ENCODE results near the gene PTAFR.
"Not testable (repeated sequence)": the region's sequence is repeated elsewhere in the genome, so short reads cannot be mapped to it uniquely, and the experiment has no call there.

Gene PTAFR

DNA sequence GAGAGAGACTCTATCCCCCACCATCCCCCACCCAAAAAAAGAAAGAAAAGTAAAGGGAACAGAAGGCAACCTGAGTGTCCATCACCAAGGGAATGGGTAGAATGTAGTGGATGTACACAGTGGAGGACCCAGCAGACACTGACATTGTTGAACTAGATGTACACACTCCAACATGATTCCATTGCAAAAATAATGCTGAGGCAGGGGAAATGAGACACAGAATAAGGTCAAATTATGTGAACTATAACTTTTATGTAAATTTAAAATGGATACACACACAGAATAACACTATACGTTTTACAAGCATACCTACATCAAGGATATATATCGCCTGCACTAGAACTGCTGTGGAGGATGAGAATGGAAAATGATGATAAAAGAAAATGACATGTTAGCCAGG is 34.8 kb downstream of the PTAFR start:
- TF ChIP-seq, protein P1, sequence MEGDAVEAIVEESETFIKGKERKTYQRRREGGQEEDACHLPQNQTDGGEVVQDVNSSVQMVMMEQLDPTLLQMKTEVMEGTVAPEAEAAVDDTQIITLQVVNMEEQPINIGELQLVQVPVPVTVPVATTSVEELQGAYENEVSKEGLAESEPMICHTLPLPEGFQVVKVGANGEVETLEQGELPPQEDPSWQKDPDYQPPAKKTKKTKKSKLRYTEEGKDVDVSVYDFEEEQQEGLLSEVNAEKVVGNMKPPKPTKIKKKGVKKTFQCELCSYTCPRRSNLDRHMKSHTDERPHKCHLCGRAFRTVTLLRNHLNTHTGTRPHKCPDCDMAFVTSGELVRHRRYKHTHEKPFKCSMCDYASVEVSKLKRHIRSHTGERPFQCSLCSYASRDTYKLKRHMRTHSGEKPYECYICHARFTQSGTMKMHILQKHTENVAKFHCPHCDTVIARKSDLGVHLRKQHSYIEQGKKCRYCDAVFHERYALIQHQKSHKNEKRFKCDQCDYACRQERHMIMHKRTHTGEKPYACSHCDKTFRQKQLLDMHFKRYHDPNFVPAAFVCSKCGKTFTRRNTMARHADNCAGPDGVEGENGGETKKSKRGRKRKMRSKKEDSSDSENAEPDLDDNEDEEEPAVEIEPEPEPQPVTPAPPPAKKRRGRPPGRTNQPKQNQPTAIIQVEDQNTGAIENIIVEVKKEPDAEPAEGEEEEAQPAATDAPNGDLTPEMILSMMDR (IDR thresholded peaks at IDR 0.05; ENCODE audit: poor library complexity, severe bottlenecking): no peak
- Histone ChIP-seq H3K4me1 (ENCODE audit: insufficient read depth, poor library complexity, severe bottlenecking) (peaks cover 13% of the 10 kb centered on the region), H3K27me3 (ENCODE audit: insufficient read depth, poor library complexity, severe bottlenecking) (no peaks in the 10 kb centered on the region), H3K36me3 (ENCODE audit: low read depth) (no peaks in the 10 kb centered on the region), H3K9me3 (ENCODE audit: severe bottlenecking) (no peaks in the 10 kb centered on the region), H3K27ac (ENCODE audit: poor library complexity, severe bottlenecking) (no peak overlapping the region), H3K4me3 (ENCODE audit: severe bottlenecking) (no peak overlapping the region)
- ATAC-seq (ENCODE audit: low read depth) (no peak), DNase-seq (ENCODE audit: low spot score) (no peak)

DNA sequence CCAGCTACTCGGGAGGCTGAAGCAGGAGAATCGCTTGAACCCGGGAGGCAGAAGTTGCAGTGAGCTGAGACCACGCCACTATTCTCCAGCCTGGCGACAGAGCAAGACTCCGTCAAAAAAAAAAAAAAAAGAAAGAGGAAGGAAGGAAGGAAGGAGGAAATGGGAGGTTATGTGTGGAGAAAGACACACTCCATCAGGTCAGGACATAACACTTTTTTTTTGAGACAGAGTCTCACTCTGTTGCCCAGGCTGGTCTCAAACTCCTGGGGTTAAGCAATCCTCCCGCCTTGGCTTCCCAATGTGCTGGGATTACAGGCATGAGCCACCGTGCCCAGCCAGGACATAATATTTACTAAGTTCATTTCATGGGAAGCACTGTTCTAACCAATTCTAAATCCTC is 36.6 kb downstream of the PTAFR start:
- not testable (repeated sequence) for H3K27me3 ChIP-seq (ENCODE audit: insufficient read depth, poor library complexity, severe bottlenecking); H3K4me3 ChIP-seq (ENCODE audit: severe bottlenecking); ATAC-seq (ENCODE audit: low read depth); H3K27ac ChIP-seq (ENCODE audit: poor library complexity, severe bottlenecking); H3K36me3 ChIP-seq (ENCODE audit: low read depth); H3K9me3 ChIP-seq (ENCODE audit: severe bottlenecking); DNase-seq (ENCODE audit: low spot score)
- H3K4me1 ChIP-seq (ENCODE audit: insufficient read depth, poor library complexity, severe bottlenecking): peaks cover 27% of the 10 kb centered on the region

DNA sequence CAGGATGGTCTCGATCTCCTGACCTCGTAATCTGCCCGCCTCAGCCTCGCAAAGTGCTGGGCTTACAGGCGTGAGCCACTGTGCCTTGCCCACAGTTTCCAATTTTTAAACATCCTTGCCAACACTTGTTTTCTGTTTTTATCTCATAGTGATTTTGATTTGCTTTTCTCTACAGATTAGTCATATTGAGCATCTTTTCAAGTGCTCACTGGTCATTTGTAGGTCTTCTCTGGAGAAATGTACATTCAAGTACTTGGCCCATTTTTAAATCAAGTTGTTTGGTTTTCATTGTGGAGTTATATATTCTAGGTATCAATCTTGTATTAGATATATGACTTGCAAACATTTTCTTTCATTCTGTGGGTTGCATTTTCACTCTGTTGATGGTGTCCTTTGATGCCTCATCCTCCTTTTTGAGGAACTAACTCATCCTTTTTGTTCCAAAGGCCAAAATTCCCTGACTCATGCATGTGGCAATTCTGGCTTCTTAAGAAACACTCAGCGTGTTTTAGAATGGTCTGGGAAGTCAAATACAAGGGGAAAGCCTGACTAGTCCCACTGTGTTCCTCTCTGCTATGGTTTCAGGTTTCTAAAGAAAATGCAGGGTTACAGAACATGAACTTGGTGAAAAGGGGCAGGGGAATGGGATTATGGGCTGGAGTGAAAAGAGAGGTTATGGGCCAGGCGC is 37.3 kb downstream of the PTAFR start:
- ATAC-seq (ENCODE audit: low read depth) (peak; percentile 32; the same call in 1 of the 3 replicates), DNase-seq (ENCODE audit: low spot score) (no peak)
- H3K9me3 ChIP-seq (ENCODE audit: severe bottlenecking): no peaks in the 10 kb centered on the region
- H3K36me3 ChIP-seq (ENCODE audit: low read depth): no peaks in the 10 kb centered on the region
- peaks cover 23% of the 10 kb centered on the region for H3K4me1 ChIP-seq (ENCODE audit: insufficient read depth, poor library complexity, severe bottlenecking)
- TF ChIP-seq, protein P1 (IDR thresholded peaks at IDR 0.05; ENCODE audit: poor library complexity, severe bottlenecking): no peak
- no peaks in the 10 kb centered on the region for H3K27me3 ChIP-seq (ENCODE audit: insufficient read depth, poor library complexity, severe bottlenecking)
- no peak overlapping the region for H3K4me3 ChIP-seq (ENCODE audit: severe bottlenecking)
- H3K27ac ChIP-seq (ENCODE audit: poor library complexity, severe bottlenecking): no peak overlapping the region

DNA sequence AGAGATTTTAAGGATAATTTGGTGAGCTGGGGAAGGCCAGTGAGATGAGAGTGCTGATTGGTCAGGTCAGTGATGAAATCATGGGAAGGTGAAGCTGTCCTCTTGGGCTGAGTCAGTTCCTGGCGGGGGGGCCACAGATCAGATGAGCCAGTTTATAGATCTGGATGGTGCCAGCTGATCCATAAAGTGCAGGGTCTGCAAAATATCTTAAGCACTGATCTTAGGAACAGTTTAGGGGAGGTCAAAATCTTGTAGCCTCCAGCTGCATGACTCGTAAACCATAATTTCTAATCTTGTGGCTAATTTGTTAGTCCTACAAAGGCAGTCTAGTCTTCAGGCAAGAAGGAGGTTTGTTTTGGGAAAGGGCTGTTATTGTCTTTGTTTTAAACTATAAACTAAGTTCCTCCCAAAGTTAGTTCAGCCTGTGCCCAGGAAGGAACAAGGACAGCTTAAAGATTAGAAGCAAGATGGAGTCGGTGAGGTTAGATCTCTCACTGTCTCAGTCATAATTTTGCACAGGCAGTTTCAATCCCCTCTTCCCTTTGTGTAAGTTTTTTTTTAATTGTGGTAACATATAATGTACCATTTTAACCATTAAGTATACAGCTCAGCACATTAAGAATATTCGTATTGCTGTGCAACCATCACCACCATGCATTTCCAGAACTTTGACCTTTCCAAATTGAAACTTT is 39.4 kb downstream of the PTAFR start:
- Histone ChIP-seq H3K4me1 (ENCODE audit: insufficient read depth, poor library complexity, severe bottlenecking) (peaks cover 22% of the 10 kb centered on the region), H3K9me3 (ENCODE audit: severe bottlenecking) (no peaks in the 10 kb centered on the region), H3K27me3 (ENCODE audit: insufficient read depth, poor library complexity, severe bottlenecking) (no peaks in the 10 kb centered on the region), H3K36me3 (ENCODE audit: low read depth) (no peaks in the 10 kb centered on the region), H3K4me3 (ENCODE audit: severe bottlenecking) (no peak overlapping the region), H3K27ac (ENCODE audit: poor library complexity, severe bottlenecking) (peak overlapping the region; percentile 65)
- ATAC-seq (ENCODE audit: low read depth): no peak
- no peak for DNase-seq (ENCODE audit: low spot score)
- TF ChIP-seq, protein P1 (IDR thresholded peaks at IDR 0.05; ENCODE audit: poor library complexity, severe bottlenecking): no peak

DNA sequence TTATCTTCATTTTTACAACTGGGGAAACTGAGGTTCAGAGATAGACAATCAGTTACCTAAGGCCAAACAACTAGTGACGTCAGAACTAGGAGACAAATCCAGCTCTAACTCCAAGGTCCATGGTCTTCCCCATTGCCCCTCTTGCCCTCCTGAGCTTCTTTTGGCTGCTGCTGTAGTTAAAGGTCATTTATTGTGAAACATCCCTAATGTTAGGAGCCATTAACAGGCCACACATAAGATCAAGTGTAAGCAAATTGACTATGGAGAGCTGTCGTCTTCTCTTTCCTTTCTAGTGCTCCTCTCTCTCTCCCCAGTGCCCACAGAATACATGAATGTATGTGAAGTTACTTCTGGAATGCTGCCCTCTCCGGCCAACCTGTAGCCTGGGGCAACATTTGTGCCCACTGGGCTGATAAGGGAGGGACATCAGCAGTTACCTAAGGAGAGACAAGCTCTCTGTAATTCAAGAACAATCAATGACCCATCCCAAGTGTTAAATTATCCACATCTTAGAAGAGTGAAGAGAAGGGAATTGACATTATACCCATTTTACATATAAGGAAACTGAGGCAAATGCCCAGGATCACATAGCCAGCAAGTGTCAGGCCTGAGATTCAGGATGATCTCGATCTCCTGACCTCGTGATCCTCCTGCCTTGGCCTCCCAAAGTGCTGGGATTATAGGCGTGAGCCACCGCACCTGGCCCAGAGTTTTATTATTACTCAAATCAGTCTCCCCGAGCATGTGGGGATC is 40.1 kb downstream of the PTAFR start:
- no peak overlapping the region for H3K4me3 ChIP-seq (ENCODE audit: severe bottlenecking)
- no peaks in the 10 kb centered on the region for H3K27me3 ChIP-seq (ENCODE audit: insufficient read depth, poor library complexity, severe bottlenecking)
- H3K9me3 ChIP-seq (ENCODE audit: severe bottlenecking): no peaks in the 10 kb centered on the region
- no peak for DNase-seq (ENCODE audit: low spot score)
- no peaks in the 10 kb centered on the region for H3K36me3 ChIP-seq (ENCODE audit: low read depth)
- peak overlapping the region; percentile 65 for H3K27ac ChIP-seq (ENCODE audit: poor library complexity, severe bottlenecking)
- no peak for ATAC-seq (ENCODE audit: low read depth)
- TF ChIP-seq, protein P1 (IDR thresholded peaks at IDR 0.05; ENCODE audit: poor library complexity, severe bottlenecking): no peak
- peaks cover 22% of the 10 kb centered on the region for H3K4me1 ChIP-seq (ENCODE audit: insufficient read depth, poor library complexity, severe bottlenecking)
